H9 (cell line): ENCODE data around the gene YBX3. TPM values are rescaled to one million over a fixed set of nuclear protein-coding genes. Genes with fewer than 3 reads are reported as not detected.

Experiments used
- DNase-seq: peaks from one replicate; pipeline ENCODE4 v3.0.0-alpha.2; 2017
- H2AFZ ChIP-seq: one replicate; pipeline ENCODE4 v1.6.1; 2013; ENCODE audit warnings: mild to moderate bottlenecking, low read length, control low read depth, moderate library complexity
- H2AK5ac ChIP-seq: 2 replicates; pipeline ENCODE4 v1.6.1; 2013; ENCODE audit warnings: low read length, control low read depth, mixed read lengths; ENCODE audit not compliant: insufficient read length
- H2BK120ac ChIP-seq: one replicate; pipeline ENCODE4 v1.6.1; 2013; ENCODE audit warnings: low read depth, mild to moderate bottlenecking, low read length, control low read depth, inconsistent platforms; ENCODE audit not compliant: poor library complexity, severe bottlenecking
- H2BK12ac ChIP-seq: 2 replicates; pipeline ENCODE4 v1.6.1; 2013; ENCODE audit warnings: low read length, control low read depth, mixed read lengths, low read depth; ENCODE audit not compliant: insufficient read length
- H2BK15ac ChIP-seq: 2 replicates; pipeline ENCODE4 v1.6.1; 2013; ENCODE audit warnings: low read depth, low read length, control low read depth
- H2BK20ac ChIP-seq: one replicate; pipeline ENCODE4 v1.6.1; 2013; ENCODE audit warnings: low read depth, mild to moderate bottlenecking, low read length, control low read depth, inconsistent platforms; ENCODE audit not compliant: poor library complexity, severe bottlenecking
- H2BK5ac ChIP-seq: 2 replicates; pipeline ENCODE4 v1.6.1; 2013; ENCODE audit warnings: low read length, control low read depth, mixed read lengths; ENCODE audit not compliant: insufficient read length
- H3K14ac ChIP-seq: 2 replicates; pipeline ENCODE4 v1.6.1; 2013; ENCODE audit warnings: low read length, control low read depth; ENCODE audit not compliant: insufficient read depth
- H3K18ac ChIP-seq: 2 replicates; pipeline ENCODE4 v1.6.1; 2013; ENCODE audit warnings: low read depth, mild to moderate bottlenecking, mixed read lengths, low read length, control low read depth; ENCODE audit not compliant: insufficient read length
- H3K23ac ChIP-seq: 2 replicates; pipeline ENCODE4 v1.6.1; 2013; ENCODE audit warnings: low read length, control low read depth, mixed read lengths, low read depth; ENCODE audit not compliant: insufficient read length
- H3K23me2 ChIP-seq: 2 replicates; pipeline ENCODE4 v1.6.1; 2013; ENCODE audit warnings: low read depth, mild to moderate bottlenecking, mixed read lengths, low read length, control low read depth; ENCODE audit not compliant: insufficient read length, poor library complexity, severe bottlenecking
- H3K27ac ChIP-seq: 2 replicates; pipeline ENCODE4 v1.5.1; 2013; ENCODE audit warnings: low read length, control low read depth, mixed read lengths, low read depth; ENCODE audit not compliant: insufficient read length
- H3K27me3 ChIP-seq: 2 replicates; pipeline ENCODE4 v1.6.1; 2013; ENCODE audit warnings: low read length, control low read depth, inconsistent platforms; ENCODE audit not compliant: insufficient read depth
- H3K4ac ChIP-seq: 2 replicates; pipeline ENCODE4 v1.6.1; 2013; ENCODE audit warnings: low read depth, mild to moderate bottlenecking, control low read depth, inconsistent platforms, low read length, moderate library complexity
- H3K4me1 ChIP-seq: 2 replicates; pipeline ENCODE4 v1.6.1; 2013; ENCODE audit warnings: low read length, control low read depth, inconsistent platforms; ENCODE audit not compliant: insufficient read depth
- H3K4me2 ChIP-seq: 2 replicates; pipeline ENCODE4 v1.6.1; 2013; ENCODE audit warnings: low read length, control low read depth, mixed read lengths; ENCODE audit not compliant: insufficient read length, insufficient read depth
- H3K56ac ChIP-seq: 2 replicates; pipeline ENCODE4 v1.6.1; 2013; ENCODE audit warnings: low read depth, mild to moderate bottlenecking, mixed read lengths, low read length, control low read depth; ENCODE audit not compliant: insufficient read length
- H3K79me1 ChIP-seq: 2 replicates; pipeline ENCODE4 v1.6.1; 2013; ENCODE audit warnings: low read depth, mild to moderate bottlenecking, moderate library complexity, low read length, control low read depth, inconsistent platforms; ENCODE audit not compliant: insufficient read depth, poor library complexity, severe bottlenecking
- H3K79me2 ChIP-seq: 2 replicates; pipeline ENCODE4 v1.6.1; 2013; ENCODE audit warnings: low read length, control low read depth, inconsistent platforms; ENCODE audit not compliant: insufficient read depth
- H3K9ac ChIP-seq: 2 replicates; pipeline ENCODE4 v1.6.1; 2013; ENCODE audit warnings: low read length, control low read depth, mixed read lengths; ENCODE audit not compliant: insufficient read length; ENCODE audit errors: extremely low read depth
- H3K9me3 ChIP-seq: one replicate; pipeline ENCODE4 v1.6.1; 2013; ENCODE audit warnings: low read depth, low read length, inconsistent platforms; ENCODE audit not compliant: control insufficient read depth
- H3T11ph ChIP-seq: one replicate; pipeline ENCODE4 v1.6.1; 2013; ENCODE audit warnings: mild to moderate bottlenecking, low read length, control low read depth, inconsistent platforms
- H4K20me1 ChIP-seq: one replicate; pipeline ENCODE4 v1.6.1; 2013; ENCODE audit not compliant: control insufficient read depth, insufficient read length, insufficient read depth
- H4K5ac ChIP-seq: 2 replicates; pipeline ENCODE4 v1.6.1; 2013; ENCODE audit warnings: low read depth, mild to moderate bottlenecking, mixed read lengths, low read length, control low read depth; ENCODE audit not compliant: insufficient read length
- H4K8ac ChIP-seq: replicated peaks from 2 replicates; pipeline ENCODE4 v1.6.1; 2013; ENCODE audit warnings: low read length, control low read depth, mixed read lengths, low read depth; ENCODE audit not compliant: insufficient read length
- H4K91ac ChIP-seq: 2 replicates; pipeline ENCODE4 v1.6.1; 2013; ENCODE audit warnings: low read depth, mild to moderate bottlenecking, moderate library complexity, mixed read lengths, low read length, control low read depth; ENCODE audit not compliant: insufficient read length
- H3K27ac Mint-ChIP-seq, 3 experiments: 2 replicates in 2 of 3; 3 replicates in 1 of 3; pipeline ENCODE4 v1.8.0; 2020 to 2021; ENCODE audit warnings: mixed read lengths in 3 of 3, mild to moderate bottlenecking in 1 of 3, moderate library complexity in 1 of 3
- H3K27me3 Mint-ChIP-seq: 2 replicates; pipeline ENCODE4 v1.8.0; 2021; ENCODE audit warnings: low read depth, mild to moderate bottlenecking, moderate library complexity, mixed read lengths
- H3K36me3 Mint-ChIP-seq, 3 experiments: 2 replicates in 2 of 3; 3 replicates in 1 of 3; pipeline ENCODE4 v1.8.0; 2020 to 2021; ENCODE audit warnings: low read depth in 3 of 3, mixed read lengths in 3 of 3; ENCODE audit not compliant: insufficient read depth in 1 of 3
- H3K4me1 Mint-ChIP-seq, 2 experiments: 2 replicates each; pipeline ENCODE4 v1.8.0; 2020; ENCODE audit warnings: mixed read lengths in 2 of 2
- H3K4me3 Mint-ChIP-seq, 2 experiments: 2 replicates in 1 of 2; 3 replicates in 1 of 2; pipeline ENCODE4 v1.8.0; 2020 to 2021; ENCODE audit warnings: mild to moderate bottlenecking in 2 of 2, mixed read lengths in 2 of 2, moderate library complexity in 1 of 2
- H3K9me3 Mint-ChIP-seq, 2 experiments: 2 replicates in 1 of 2; 3 replicates in 1 of 2; pipeline ENCODE4 v1.8.0; 2020; ENCODE audit warnings: mild to moderate bottlenecking in 2 of 2, mixed read lengths in 2 of 2, moderate library complexity in 1 of 2
- CTCF ChIP-seq: fragments of 200-600 bp; sonication (generic); conservative IDR thresholded peaks from 3 replicates; pipeline ENCODE4 v1.8.0; 2021; ENCODE audit warnings: antibody characterized with exemption, mild to moderate bottlenecking
- WGBS: extraction: QIAGEN DNeasy Blood & Tissue Kit; methylation state at CpG from one replicate; pipeline ENCODE4 v1.1.7; 2013; ENCODE audit warnings: missing lambda C conversion rate, low lambda C conversion rate, mixed read lengths; ENCODE audit not compliant: insufficient read length; ENCODE audit errors: extremely low coverage; 5-methylcytosine and 5-hydroxymethylcytosine counted together
- total RNA-seq: library from RNA; stranded (reverse); gene quantifications from 2 replicates; pipeline ENCODE4 v1.2.1, GENCODE V29; 2021

The YBX3 gene
- total RNA-seq, 1 experiment from 2014 or later, result 343 TPM

GRCh38 chr12:10717410-10717809, 5.7 kb downstream of the YBX3 start:
- Histone ChIP-seq H3K4me2 (no peak overlapping the region), H3K9ac (no peak overlapping the region), H4K5ac (no peak overlapping the region), H3K9me3 (no peaks in the 10 kb centered on the region), H2BK15ac (no peak overlapping the region), H3K4ac (no peak overlapping the region), H3K27ac (no peak overlapping the region), H3K27me3 (no peaks in the 10 kb centered on the region), H3K18ac (no peak overlapping the region), H2BK12ac (no peak overlapping the region), H2BK20ac (no peak overlapping the region), H2AFZ (no peak overlapping the region), H3K79me2 (peaks cover 27% of the 10 kb centered on the region), H2BK120ac (no peak overlapping the region), H3T11ph (no peak overlapping the region), H3K23ac (no peak overlapping the region), H2BK5ac (no peak overlapping the region), H3K79me1 (no peaks in the 10 kb centered on the region), H3K56ac (no peak overlapping the region), H4K91ac (no peak overlapping the region), H4K8ac (no peak overlapping the region), H3K14ac (no peak overlapping the region), H3K23me2 (peaks cover 3% of the 10 kb centered on the region), H3K4me1 (peaks cover 2% of the 10 kb centered on the region; the same call in 1 of the 2 replicates), H2AK5ac (no peak overlapping the region), H4K20me1 (no peaks in the 10 kb centered on the region)
- DNase-seq, result no peak
- Mint-ChIP-seq H3K36me3 (peaks cover 21 to 56% (median 40%) of the 10 kb centered on the region in 3 experiments; a peak in 6 of 7 replicates), H3K27ac (peak overlapping the region in 2 of 3 experiments; percentile 69 to 82; a peak in 4 of 7 replicates), H3K4me3 (no peak overlapping the region), H3K27me3 (no peaks in the 10 kb centered on the region), H3K4me1 (peaks cover 49 to 51% of the 10 kb centered on the region in 2 experiments), H3K9me3 (peaks cover 0 to 2% of the 10 kb centered on the region in 2 experiments; a peak in 1 of 5 replicates)
- no peak for TF ChIP-seq CTCF
- no CpG with 5 or more reads among the region's 2 CpGs for WGBS
